Stimulated activated CD4-positive, alpha-beta T cell treated with anti-CD3 and anti-CD28 coated beads, Interleukin-4, amount 100 ng/mL, for 4 hours (primary cell): Measurements from ENCODE around the gene LACTBL1.

Source experiments
- DNase-seq, 2 experiments: peaks; one replicate each; pipeline ENCODE4 v3.0.0-alpha.2; 2020

The LACTBL1 gene

GRCh38 chr1:22935433-22935832 lies 37.2 kb downstream of the LACTBL1 start:
- DNase-seq, result no peak

DNA sequence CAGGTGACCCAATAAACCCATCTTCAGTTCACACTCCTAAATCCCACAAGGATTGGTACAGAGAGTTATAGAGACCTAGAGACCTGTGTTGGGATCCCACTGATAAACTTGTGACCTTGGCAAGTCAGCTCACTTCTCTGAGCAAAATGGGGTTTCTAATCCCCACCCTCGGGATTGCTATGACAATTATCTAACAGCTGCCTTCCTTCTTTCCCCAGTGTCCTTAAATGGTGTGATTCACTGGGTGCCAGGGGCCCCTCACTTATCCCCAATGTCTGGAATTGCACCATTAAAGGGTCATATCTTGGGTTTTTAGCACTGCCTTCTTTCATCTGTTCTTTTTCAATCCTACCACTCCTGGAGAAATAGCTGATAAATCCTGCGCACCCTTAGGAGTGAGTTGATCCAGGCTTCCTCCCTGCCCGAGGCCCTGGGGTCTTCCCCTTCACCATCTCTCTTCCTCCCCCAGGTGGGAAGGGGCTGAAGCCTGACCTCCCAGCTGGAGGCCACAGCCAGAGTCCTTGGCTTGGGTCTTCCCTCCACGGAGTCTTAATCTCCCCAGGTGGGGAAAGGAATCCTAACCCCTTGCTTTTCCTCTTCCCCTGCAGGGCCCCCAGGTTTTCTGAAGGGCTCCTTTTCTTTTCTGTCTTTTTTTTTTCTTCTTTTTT lies 39.7 kb downstream of the LACTBL1 start:
- DNase-seq, result no peak

GRCh38 chr1:22930240-22930912 lies 42.3 kb downstream of the LACTBL1 start:
- DNase-seq, result peak in 1 of 2 experiments; percentile 8

DNA sequence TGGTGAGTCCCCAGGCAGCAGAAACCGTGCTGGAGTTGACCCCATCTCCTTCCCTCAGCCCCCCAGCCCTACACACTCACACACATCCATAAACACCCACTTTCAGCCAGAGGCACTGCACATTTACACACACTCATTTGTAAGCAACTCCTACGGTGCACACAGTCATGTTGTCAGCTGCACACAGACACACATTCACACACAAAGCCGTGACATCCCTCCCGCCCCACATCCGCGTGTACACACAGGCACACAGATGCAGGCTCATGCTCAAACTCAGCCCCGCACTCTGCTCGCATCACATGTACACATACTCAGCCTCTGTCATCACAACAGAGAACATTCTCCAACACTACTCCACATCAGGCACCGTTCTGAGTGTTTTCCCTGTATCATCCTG lies 47.6 kb downstream of the LACTBL1 start:
- no peak for DNase-seq

- no peak for DNase-seq
These were observed 50.0 kb downstream of the LACTBL1 start for GRCh38 chr1:22922640-22923039.

- no peak for DNase-seq
These were observed 51.1 kb downstream of the LACTBL1 start for GRCh38 chr1:22921452-22922126.

DNA sequence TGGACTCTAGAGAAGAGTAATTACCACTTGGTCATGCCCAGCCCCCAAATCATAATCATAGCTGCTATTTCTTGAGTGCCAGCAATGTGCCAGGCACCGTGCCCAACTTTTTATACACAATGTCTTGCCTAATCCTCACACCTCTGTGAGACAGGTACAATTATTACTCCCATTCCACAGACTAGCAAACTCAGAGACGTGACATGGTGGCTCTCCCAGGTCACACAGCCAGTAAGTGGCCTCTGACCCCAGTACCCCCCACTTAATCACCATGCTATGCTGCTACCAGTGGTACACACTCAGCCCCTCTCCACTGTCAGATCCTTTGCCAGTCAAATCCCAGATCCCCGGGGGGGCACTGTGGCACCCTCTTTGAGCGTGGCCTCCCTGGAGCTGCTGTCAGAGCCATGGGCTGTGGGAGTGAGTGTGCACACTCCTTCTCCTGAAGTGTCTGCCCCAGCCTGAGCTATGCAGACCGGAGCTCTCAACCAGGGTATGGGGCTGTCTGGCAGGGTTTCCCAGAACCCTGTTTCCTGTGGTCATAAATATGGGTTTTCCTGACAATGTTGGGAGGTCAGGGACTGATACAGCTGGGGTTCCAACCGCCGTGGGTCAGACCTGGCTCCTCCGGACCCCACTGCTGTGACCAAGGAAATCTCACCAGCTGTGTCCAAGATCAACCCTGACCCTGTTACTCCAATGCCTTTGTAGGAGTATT lies 51.8 kb downstream of the LACTBL1 start:
- DNase-seq, result no peak

GRCh38 chr1:22920026-22920733 lies 52.5 kb downstream of the LACTBL1 start:
- DNase-seq, result no peak

DNA sequence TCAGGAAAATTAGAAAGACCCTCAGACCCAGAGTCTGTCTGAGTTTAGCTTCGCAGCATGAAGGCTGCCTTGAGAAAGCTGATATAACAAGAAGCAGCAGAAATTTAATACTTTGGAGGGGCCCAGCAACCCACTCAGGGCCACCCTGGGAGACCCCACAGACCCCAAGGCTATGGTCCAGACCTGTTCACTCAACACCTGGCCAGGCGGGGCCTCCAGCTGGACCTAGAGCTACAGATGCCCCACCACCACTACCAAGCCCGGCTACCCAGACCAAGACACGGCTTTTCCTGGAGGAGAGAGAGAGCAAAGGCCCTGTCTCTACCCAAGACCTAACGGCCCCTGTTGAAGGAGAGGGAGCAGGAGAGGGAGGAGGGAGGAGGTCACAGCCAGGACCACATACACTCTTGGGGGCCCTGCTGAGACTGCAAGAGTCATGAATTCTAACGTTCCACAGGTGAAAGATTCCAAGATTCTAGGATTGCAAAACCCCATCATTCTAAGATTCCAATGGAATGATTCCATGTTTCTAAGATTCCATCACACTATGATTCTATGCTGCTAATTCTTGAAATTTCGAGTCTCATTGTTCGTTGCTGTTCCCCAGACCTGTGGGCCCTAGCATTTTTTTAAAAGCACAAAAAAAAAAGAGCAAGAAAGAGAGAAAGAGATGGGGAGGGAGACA lies 53.2 kb downstream of the LACTBL1 start:
- no peak for DNase-seq

DNA sequence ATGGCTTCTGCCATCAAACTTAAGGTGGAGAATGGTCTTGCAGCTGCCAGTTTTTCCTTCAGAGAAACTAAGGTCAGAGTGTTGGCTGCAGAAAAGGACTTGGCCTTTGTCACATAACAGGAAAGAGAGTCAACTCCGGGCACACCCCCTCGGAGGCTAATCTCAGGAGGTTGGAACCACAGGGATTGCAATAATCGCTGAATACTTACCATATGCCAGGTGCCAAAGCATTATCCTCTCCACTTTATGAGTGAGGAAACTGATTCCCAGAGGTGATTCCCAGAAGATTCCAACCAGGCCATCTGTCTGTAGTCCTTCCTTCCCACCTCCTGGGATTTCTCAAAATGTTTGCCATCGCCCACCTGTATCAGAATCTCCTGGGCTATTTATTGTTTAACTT lies 54.0 kb downstream of the LACTBL1 start:
- no peak for DNase-seq

DNA sequence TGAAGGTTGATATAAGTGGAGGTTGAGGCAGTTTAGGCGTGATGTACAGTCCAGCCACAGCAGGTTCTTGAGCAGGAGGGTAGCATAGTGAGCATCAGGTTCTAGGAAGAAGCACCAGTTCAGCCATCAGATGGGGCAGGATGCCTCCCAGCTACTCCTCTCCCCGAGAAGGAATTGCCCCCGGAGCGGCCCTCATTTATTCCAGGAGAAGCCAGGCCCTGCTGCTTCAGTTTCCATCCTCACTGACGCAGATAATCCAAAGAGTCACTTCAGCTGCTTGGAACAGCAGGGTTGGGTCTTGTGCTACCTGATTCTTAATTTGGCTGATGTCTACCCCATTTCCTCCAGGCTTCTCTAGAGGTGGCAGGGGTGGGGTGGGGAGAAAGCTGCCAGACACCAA lies 54.7 kb downstream of the LACTBL1 start:
- no peak for DNase-seq

GRCh38 chr1:22916471-22916820 lies 56.2 kb downstream of the LACTBL1 start:
- DNase-seq, result no peak

GRCh38 chr1:22915816-22916470 lies 56.7 kb downstream of the LACTBL1 start:
- no peak for DNase-seq

- no peak for DNase-seq
These were observed 57.4 kb downstream of the LACTBL1 start for GRCh38 chr1:22915231-22915630.

DNA sequence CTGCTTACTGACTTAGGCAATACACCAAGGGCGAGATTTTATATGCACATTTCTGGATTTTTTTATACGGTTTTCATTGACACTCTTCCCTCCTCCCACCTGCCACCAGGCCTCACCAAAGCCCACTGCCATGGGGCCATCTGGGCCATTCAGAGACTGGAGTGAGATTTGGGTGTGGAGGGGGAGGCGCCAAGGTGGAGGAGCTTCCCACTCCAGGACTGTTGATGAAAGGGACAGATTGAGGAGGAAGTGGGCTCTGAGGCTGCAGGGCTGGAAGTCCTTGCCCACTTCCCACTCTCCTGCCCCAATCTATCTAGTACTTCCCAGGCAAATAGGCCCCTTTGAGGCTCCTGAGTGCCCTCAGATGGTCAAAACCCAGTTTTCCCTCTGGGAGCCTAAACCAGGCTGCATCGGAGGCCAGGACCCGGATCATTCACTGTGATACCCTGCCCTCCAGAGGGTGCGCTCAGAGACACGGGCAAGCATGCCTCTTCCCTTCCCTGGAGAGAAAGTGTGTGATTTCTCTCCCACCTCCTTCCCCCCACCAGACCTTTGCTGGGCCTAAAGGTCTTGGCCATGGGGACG lies 57.9 kb downstream of the LACTBL1 start:
- no peak for DNase-seq

DNA sequence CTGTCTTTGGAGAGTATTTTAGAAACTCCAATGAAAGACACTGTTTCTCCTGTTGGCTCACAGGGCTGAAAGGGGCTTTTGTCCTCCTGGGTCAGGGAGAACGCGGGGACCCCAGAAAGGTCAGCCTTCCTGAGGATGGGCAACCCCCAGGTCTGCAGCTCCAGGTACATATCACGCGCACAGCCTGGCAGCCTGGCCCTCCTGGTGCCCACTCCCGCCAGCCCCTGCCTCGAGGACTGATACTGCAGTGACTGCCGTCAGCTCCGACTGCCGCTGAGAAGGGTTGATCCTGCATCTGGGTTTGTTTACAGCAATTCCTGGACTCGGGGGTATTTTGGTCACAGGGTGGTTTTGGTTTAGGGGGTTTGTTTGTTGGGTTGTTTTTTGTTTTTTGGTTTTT lies 58.5 kb downstream of the LACTBL1 start:
- DNase-seq, result no peak

- no peak for DNase-seq
These were observed 59.1 kb downstream of the LACTBL1 start for GRCh38 chr1:22913421-22914141.

- no peak for DNase-seq
These were observed 60.4 kb downstream of the LACTBL1 start for GRCh38 chr1:22912311-22912710.

DNA sequence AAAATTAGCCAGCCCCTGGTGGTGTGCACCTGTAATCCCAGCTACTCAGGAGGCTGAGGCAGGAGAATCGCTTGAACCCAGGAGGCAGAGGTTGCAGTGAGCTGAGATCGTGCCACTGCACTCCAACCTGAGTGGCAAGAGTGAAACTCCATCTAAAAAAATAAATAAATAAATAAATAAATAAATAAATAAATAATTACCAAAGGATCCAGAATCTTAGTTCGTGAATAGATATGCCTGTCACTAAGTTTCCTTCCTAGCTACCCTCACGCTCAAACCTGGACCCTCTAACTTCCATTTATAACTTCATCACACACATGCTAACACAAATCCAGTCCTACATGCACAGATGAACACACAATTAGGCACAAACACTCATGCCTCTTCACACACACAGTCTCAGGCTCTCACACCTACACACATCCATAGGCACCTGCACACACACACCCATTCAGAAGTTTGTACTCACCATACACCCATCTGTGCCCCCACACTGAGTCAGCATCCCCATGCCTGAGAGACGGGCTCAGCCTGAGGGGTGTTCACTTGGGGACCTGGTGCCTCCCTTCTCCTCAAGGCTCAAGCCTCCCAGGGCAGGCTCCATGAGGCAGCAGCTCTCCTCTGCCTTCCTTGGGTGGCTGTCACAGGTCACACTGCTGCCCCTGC lies 61.5 kb downstream of the LACTBL1 start:
- no peak for DNase-seq

GRCh38 chr1:22910286-22910685 lies 62.4 kb downstream of the LACTBL1 start:
- no peak for DNase-seq
